Aorta (tissue), 5 donors: ENCODE measurements around the gene SNX33. TPM values are rescaled to one million over a fixed set of nuclear protein-coding genes. Genes with fewer than 3 reads are reported as not detected.

Experiments
- ATAC-seq: fragments of 200-7000 bp; cut with Tn5 transposase; one replicate; pipeline ENCODE4 v1.9.1; 2022; ENCODE audit warnings: moderate library complexity; ENCODE audit not compliant: low FRiP score
- DNase-seq, 2 donors: peaks; one replicate each; pipeline ENCODE4 v3.0.0-alpha.2; 2020
- H3K27ac ChIP-seq, 2 donors: one replicate each; pipeline ENCODE4 v1.5.1; 2013; ENCODE audit warnings: low read length in 2 of 2, mild to moderate bottlenecking in 2 of 2, moderate library complexity in 2 of 2, control low read depth in 1 of 2, inconsistent platforms in 1 of 2, low read depth in 1 of 2
- H3K27me3 ChIP-seq, 2 donors: one replicate each; pipeline ENCODE4 v1.6.1; 2013; ENCODE audit warnings: control low read depth in 1 of 2, low read length in 1 of 2, mild to moderate bottlenecking in 1 of 2, moderate library complexity in 1 of 2; ENCODE audit not compliant: insufficient read depth in 2 of 2, control insufficient read depth in 1 of 2
- H3K36me3 ChIP-seq, 2 donors: one replicate each; pipeline ENCODE4 v1.6.1; 2013; ENCODE audit warnings: control low read depth in 1 of 2, low read length in 1 of 2, mild to moderate bottlenecking in 1 of 2; ENCODE audit not compliant: insufficient read depth in 2 of 2, control insufficient read depth in 1 of 2
- H3K4me1 ChIP-seq, 2 donors: one replicate each; pipeline ENCODE4 v1.6.1; 2013; ENCODE audit warnings: low read length in 2 of 2, control low read depth in 1 of 2, mild to moderate bottlenecking in 1 of 2, moderate library complexity in 1 of 2; ENCODE audit not compliant: insufficient read depth in 2 of 2, control insufficient read depth in 1 of 2
- H3K4me3 ChIP-seq, 2 donors: one replicate each; pipeline ENCODE4 v1.5.1; 2013; ENCODE audit warnings: low read length in 2 of 2, control low read depth in 1 of 2, mild to moderate bottlenecking in 1 of 2
- H3K9me3 ChIP-seq: one replicate; pipeline ENCODE4 v1.6.1; 2013; ENCODE audit warnings: mild to moderate bottlenecking, low read length; ENCODE audit not compliant: control insufficient read depth
- WGBS, 2 donors: extraction: QIAGEN DNeasy Blood & Tissue Kit; methylation state at CpG; one replicate each; pipeline ENCODE4 v1.1.7; 2013; 5-methylcytosine and 5-hydroxymethylcytosine counted together
- intact Hi-C, 2 donors: fragments of 100-400 bp; cut with DNase I; formaldehyde crosslinking; loops; one replicate each; pipeline versions ENCODE4 v1.14.2 to v1.15.0; 2022
- polyA plus RNA-seq, 2 donors: library from polyadenylated mRNA; stranded (reverse); fragments of 200-250 nt; gene quantifications; one replicate each; pipeline ENCODE4 v1.2.3, GENCODE V29; 2013
- total RNA-seq, 2 donors: library from RNA; stranded (reverse); fragmentation: NEBNext Ultra II Directional; extraction: Animal tissue kit (Norgen Biotek cat#: 25700); gene quantifications; one replicate each; pipeline ENCODE4 v1.2.1, GENCODE V29; 2021
- donor health status: healthy with polysubstance abuse.
- donor health status: Bipolar disorder and iron deficiency.
- donor health status: DM: no; HTN: no; CAD: no.
- donor health status: DM: no; HTN: no; CAD: no.
- donor health status: DM: yes; HTN: yes; CAD: no.

The SNX33 gene
- total and polyA plus RNA-seq, 4 donors, result 6.3 to 59.5 (median 28.8) TPM

GRCh38 chr15:75648156-75649000 is 666 bp downstream of the SNX33 start:
- Histone ChIP-seq H3K27ac (peak overlapping the region; percentile 87 to 97), H3K4me1 (no peaks in the 10 kb centered on the region), H3K27me3 (no peaks in the 10 kb centered on the region), H3K36me3 (no peaks in the 10 kb centered on the region), H3K4me3 (peak overlapping the region; percentile 77 to 79), H3K9me3 (no peaks in the 10 kb centered on the region)
- intact Hi-C loops, result no loop called here
- peak; percentile 59 for ATAC-seq
- WGBS, 2 donors, result 1 to 2% methylated on average over 34 of the region's 34 CpGs
- peak; percentile 62 to 87 for DNase-seq

- Histone ChIP-seq H3K4me3 (peak overlapping the region; percentile 77 to 79), H3K27ac (peak overlapping the region in 1 of 2 donors; percentile 97), H3K36me3 (no peaks in the 10 kb centered on the region), H3K4me1 (no peaks in the 10 kb centered on the region), H3K9me3 (no peaks in the 10 kb centered on the region), H3K27me3 (no peaks in the 10 kb centered on the region)
- DNase-seq (no peak), ATAC-seq (no peak)
- WGBS, 2 donors, result 52 to 53% methylated on average over 19 of the region's 19 CpGs
- intact Hi-C loops, result no loop called here
Observed at GRCh38 chr15:75649045-75649761, 1.5 kb downstream of the SNX33 start.

GRCh38 chr15:75649848-75650247 is 2.1 kb downstream of the SNX33 start:
- 85 to 86% methylated on average over 18 of the region's 18 CpGs for WGBS, 2 donors
- intact Hi-C loops, result no loop called here
- ATAC-seq, result no peak
- Histone ChIP-seq H3K27ac (peak overlapping the region in 1 of 2 donors; percentile 97), H3K4me1 (no peaks in the 10 kb centered on the region), H3K9me3 (no peaks in the 10 kb centered on the region), H3K27me3 (no peaks in the 10 kb centered on the region), H3K36me3 (no peaks in the 10 kb centered on the region), H3K4me3 (peak overlapping the region in 1 of 2 donors; percentile 35)
- DNase-seq, result no peak

- peak overlapping the region in 1 of 2 donors; percentile 8 for H3K27ac ChIP-seq
- no peaks in the 10 kb centered on the region for H3K27me3 ChIP-seq
- H3K36me3 ChIP-seq, result no peaks in the 10 kb centered on the region
- intact Hi-C loops, result no loop called here
- H3K4me1 ChIP-seq, result no peaks in the 10 kb centered on the region
- H3K4me3 ChIP-seq, result peak overlapping the region in 1 of 2 donors; percentile 35
- no peaks in the 10 kb centered on the region for H3K9me3 ChIP-seq
- no peak for ATAC-seq
- 14 to 16% methylated on average over 9 of the region's 9 CpGs for WGBS, 2 donors
- peak in 1 of 2 donors; percentile 85 for DNase-seq
Observed at GRCh38 chr15:75650908-75651809, 3.4 kb downstream of the SNX33 start.

GRCh38 chr15:75651810-75652543 is 4.3 kb downstream of the SNX33 start:
- no peaks in the 10 kb centered on the region for H3K4me1 ChIP-seq
- no peaks in the 10 kb centered on the region for H3K27me3 ChIP-seq
- H3K4me3 ChIP-seq, result peak overlapping the region in 1 of 2 donors; percentile 35
- no peaks in the 10 kb centered on the region for H3K9me3 ChIP-seq
- DNase-seq, result no peak
- no peak for ATAC-seq
- peak overlapping the region in 1 of 2 donors; percentile 9 for H3K27ac ChIP-seq
- intact Hi-C loops, result no loop called here
- WGBS, 2 donors, result 25 to 32% methylated on average over 2 of the region's 2 CpGs
- H3K36me3 ChIP-seq, result no peaks in the 10 kb centered on the region

- no peak for DNase-seq
- Histone ChIP-seq H3K9me3 (no peaks in the 10 kb centered on the region), H3K4me3 (no peak overlapping the region), H3K27me3 (no peaks in the 10 kb centered on the region), H3K4me1 (no peaks in the 10 kb centered on the region), H3K36me3 (peaks cover 0 to 6% of the 10 kb centered on the region in 2 donors), H3K27ac (peak overlapping the region in 1 of 2 donors; percentile 3)
- ATAC-seq, result no peak
- WGBS, 2 donors, result 40 to 43% methylated on average over 16 of the region's 16 CpGs
- intact Hi-C loops, result no loop called here
Observed at GRCh38 chr15:75653347-75653913, 5.7 kb downstream of the SNX33 start.

- Histone ChIP-seq H3K9me3 (no peaks in the 10 kb centered on the region), H3K36me3 (peaks cover 0 to 6% of the 10 kb centered on the region in 2 donors), H3K27me3 (no peaks in the 10 kb centered on the region), H3K27ac (no peak overlapping the region), H3K4me3 (no peak overlapping the region), H3K4me1 (peaks cover 0 to 3% of the 10 kb centered on the region in 2 donors)
- intact Hi-C loops, result no loop called here
- 55 to 67% methylated on average over 4 of the region's 4 CpGs for WGBS, 2 donors
- ATAC-seq (no peak), DNase-seq (no peak)
Observed at GRCh38 chr15:75654201-75654907, 6.6 kb downstream of the SNX33 start.
